Stimulated activated CD8-positive, alpha-beta memory T cell treated with anti-CD3 and anti-CD28 coated beads, Interleukin-15, amount 100 ng/mL, for 48 hours (primary cell): ENCODE results near the gene EFTUD2.
A peak's percentile ranks its signal among the peaks of the same experiment; 100 is the strongest.
"Not testable (repeated sequence)": the region's sequence is repeated elsewhere in the genome, so short reads cannot be mapped to it uniquely, and the experiment has no call there.

ENCODE experiments used
- DNase-seq, 2 donors: peaks; one replicate each; pipeline ENCODE4 v3.0.0-alpha.2; 2020; ENCODE audit warnings: low read depth in 2 of 2

The EFTUD2 gene

GRCh38 chr17:44848961-44849489 is 50.2 kb downstream of the EFTUD2 start:
- DNase-seq, result no peak

GRCh38 chr17:44848257-44848795 is 50.9 kb downstream of the EFTUD2 start:
- DNase-seq, result no peak

GRCh38 chr17:44847586-44847985 is 51.7 kb downstream of the EFTUD2 start, which contains the start of gene HIGD1B:
Gene HIGD1B, plus strand, starts transcription at chr17:44847883. Its CDS starts 270 bp downstream, at chr17:44848153.
- DNase-seq, result no peak

GRCh38 chr17:44846206-44846605 is 53.0 kb downstream of the EFTUD2 start:
- DNase-seq, result no peak

DNA sequence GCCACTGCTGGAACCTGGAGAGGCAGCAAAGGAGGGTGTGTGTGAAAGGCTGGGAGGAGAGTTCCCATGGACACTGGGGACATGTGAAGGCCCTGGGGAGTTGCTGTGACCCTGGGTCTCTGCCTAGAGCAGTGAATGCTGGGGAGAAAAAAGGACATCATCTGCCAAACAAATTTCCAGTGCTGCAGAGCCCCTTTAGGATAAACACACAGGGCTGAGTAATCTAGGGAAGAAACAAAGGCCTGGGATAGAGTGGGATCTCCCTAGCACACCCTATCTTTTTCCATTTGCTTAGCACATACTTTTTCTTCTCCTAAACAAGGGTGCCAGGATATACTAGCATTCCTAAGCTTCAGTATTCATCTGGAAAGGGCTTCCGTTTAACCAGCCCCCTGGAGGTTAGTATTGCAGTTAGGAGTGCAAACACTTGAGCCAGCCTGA is 54.8 kb downstream of the EFTUD2 start:
- DNase-seq, result no peak

DNA sequence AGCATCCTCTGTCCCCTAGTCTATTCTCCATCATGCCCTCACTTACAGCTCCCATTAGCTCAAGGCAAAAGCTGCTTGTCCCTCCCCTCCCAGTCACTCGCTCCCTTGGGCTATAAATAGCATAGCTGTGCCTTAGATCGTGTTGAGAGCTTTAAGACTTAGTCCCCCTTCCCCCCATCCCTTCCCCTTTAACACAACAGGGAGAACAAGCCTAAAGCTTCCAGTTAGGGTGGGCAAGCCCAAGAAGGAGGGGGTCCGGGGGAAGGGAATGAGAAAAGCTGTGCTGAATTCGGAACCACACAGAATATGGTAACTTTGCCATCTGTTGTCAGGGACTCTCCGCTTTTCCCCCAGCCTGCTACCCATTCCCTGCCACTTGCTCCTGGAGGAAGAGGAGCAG is 56.5 kb downstream of the EFTUD2 start:
- no peak for DNase-seq

DNA sequence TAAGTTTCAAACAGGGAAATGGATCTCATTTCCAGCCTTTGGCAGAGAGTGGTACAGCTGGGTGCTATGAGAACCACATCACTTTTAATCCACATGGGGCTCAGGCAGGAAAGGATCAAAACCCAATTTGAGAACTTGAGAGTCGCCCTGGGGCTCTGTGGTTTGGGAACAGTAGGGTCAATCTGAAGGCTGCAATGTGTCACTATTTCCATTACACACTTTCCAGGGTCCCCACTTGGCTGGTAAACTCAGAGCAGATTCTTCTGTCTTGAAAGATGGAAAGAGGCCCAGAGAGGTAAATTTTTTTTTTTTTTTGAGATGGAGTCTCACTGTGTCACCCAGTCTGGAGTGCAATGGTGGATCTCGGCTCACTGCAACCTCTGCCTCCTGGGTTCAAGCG is 58.3 kb downstream of the EFTUD2 start:
- DNase-seq, result peak in 1 of 2 donors; percentile 13

GRCh38 chr17:44840274-44840673 is 59.0 kb downstream of the EFTUD2 start:
- no peak for DNase-seq

DNA sequence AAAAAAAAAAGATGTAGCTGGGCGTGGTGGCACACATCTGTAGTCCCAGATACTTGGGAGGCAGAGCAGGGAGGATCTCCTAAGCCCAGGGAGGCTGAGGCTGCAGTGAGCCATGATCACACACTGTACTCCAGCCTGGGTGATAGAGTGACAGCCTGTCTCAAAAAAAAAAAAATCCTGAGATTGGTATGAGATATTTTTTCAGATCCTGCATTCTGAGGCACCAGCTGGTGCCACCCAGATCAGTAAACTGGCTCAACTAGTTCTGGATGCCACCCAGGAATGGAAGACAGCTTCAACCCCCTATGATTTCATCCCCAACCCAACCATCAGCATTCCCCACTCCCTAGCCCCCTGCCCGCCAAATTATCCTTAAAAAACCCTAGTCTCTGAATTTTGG is 62.0 kb downstream of the EFTUD2 start:
- DNase-seq, result no peak

DNA sequence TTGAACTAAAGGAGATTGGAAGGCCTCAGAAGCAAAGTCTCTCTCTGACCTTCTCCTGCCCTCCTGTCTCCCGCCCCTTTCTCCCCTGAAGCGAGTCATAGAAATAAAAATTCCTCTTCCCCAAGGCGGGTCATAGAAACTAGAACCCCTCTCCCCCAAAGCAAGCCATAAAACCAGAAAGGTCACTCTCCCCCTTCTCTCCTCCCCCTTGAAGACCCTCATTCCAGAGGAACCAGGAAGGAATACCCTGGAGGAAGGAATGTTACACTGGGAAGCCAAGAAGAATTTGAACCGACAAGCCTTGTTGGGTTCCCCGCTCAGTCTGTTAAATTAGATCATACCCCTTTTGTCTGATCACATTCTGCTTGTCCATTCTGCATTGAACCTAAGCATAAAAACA is 66.4 kb downstream of the EFTUD2 start:
- DNase-seq, result no peak

- DNase-seq, result no peak
These were observed 67.9 kb downstream of the EFTUD2 start for GRCh38 chr17:44831371-44831770.

- no peak for DNase-seq
These were observed 68.6 kb downstream of the EFTUD2 start for GRCh38 chr17:44830359-44831288.

- DNase-seq, result no peak
These were observed 69.5 kb downstream of the EFTUD2 start, which contains the start of gene GJC1 for GRCh38 chr17:44829523-44830358. Gene GJC1, minus strand, starts transcription at chr17:44830287. Its CDS starts 24,470 bp downstream, at chr17:44805817.

DNA sequence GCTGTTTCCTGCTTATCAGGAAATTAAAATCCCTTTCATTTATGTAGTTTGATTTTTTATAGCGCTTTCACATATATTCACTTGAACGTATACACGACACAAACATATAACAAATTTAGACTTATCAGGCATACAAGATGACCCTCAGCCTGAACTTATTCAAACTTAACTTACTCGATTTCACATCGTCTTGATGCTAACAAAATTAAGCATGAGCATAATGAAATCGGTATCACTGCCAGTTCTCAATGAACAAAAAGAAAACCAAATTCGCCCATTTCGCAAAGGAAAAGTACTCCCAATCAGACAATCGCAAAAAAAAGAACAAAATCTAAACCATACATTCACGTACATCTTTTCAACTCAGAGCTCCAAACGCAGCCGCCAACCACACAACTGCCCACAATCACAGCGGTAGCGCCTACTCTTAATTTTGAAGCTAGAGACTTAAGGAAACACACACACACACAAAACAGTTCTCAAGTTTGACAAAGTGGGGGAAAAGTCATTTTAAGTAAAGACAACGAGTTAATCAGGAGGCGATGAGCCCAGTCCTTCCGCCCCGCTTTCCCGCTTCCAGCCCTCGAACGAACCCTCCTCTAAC is 70.2 kb downstream of the EFTUD2 start:
- no peak for DNase-seq

GRCh38 chr17:44827863-44828262 is 71.4 kb downstream of the EFTUD2 start:
- DNase-seq, result no peak

DNA sequence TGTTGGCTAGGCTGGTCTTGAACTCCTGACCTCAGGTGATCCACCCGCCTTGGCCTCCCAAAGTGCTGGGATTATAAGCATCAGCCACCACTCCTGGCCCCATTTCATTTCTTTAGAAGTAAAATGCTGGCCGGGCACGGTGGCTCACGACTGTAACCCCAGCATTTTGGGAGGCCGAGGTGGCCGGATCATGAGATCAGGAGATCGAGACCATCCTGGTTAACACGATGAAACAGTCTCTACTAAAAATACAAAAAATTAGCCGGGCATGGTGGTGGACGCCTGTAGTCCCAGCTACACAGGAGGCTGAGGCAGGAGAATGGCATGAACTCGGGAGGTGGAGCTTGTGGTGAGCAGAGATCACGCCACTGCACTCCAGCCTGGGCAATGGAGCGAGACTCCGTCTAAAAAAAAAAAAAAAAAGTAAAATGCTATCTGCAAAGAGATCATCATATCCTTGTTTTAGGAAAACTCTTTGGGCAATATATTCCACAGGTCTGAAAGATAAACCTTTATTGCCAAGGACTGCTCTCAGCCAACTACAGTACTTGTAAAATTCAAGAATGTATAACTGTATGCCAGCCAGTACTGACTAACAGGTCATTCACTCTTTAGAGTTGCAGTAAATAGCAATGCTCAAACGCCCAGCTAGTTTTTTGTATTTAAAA is 73.0 kb downstream of the EFTUD2 start:
- DNase-seq, result no peak

DNA sequence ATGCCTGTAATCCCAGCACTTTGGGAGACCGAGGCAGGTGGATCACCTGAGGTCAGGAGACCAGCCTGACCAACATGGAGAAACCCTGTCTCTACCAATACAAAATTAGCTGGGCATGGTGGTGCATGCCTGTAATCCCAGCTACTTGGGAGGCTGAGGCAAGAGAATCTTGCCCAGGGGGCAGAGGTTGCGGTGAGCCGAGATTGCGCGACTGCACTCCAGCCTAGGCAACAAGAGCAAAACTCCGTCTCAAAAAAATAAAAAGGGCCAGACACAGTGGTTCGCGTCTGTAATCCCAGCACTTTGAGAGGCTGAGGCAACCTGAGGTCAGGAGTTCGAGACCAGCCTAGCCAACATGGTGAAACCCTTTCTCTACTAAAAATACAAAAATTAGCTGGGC is 74.0 kb downstream of the EFTUD2 start:
- DNase-seq, result not testable (repeated sequence)

GRCh38 chr17:44820631-44821212 is 78.5 kb downstream of the EFTUD2 start:
- DNase-seq, result no peak

- not testable (repeated sequence) for DNase-seq
These were observed 80.7 kb downstream of the EFTUD2 start for GRCh38 chr17:44818508-44818907.

GRCh38 chr17:44812263-44812662 is 87.0 kb downstream of the EFTUD2 start:
- DNase-seq, result no peak
